GM19372 (cell line): Measurements from ENCODE around the gene GPR152.
"Not testable (repeated sequence)": the region's sequence is repeated elsewhere in the genome, so short reads cannot be mapped to it uniquely, and the experiment has no call there.

ENCODE experiments used
- ATAC-seq: cut with Tn5 transposase; IDR thresholded peaks from one replicate; pipeline ENCODE4 v1.9.1; 2021; ENCODE audit warnings: mild to moderate bottlenecking, low read depth, moderate library complexity; ENCODE audit not compliant: unreplicated experiment

The GPR152 gene

GRCh38 chr11:67489885-67490726, 37.6 kb upstream of the GPR152 start:
- ATAC-seq = no peak

DNA sequence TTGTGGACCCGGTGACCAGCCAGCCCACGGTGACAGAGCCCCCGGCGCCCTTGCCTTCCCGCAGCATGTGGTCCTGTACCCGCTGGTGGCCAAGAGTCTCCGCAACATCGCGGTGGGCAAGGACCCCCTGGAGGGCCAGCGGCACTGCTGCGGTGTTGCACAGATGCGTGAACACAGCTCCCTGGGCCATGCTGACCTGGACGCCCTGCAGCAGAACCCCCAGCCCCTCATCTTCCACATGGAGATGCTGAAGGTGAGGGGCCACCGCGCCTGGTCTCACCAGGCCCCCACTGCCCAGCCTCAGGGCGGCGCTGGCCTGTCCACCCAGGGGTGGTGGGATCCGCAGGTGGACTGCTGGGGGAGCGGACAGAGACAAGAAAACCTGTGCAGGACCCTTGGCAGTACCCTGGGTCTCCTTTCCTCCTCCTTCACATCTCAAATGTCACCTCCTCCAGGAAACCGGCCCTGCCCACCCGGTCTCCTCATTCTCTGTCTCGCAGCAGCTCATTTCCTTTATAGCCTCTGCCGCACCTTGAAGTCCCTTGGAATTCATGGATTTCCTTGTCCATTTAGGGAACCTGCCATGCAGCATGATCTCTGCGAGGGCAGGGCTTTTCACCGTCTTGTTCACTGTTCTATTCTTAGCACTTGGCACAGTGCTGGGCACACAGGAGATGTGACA, 36.8 kb upstream of the GPR152 start:
- no peak for ATAC-seq

GRCh38 chr11:67486481-67487195, 34.1 kb upstream of the GPR152 start:
- no peak for ATAC-seq

- not testable (repeated sequence) for ATAC-seq
Observed at GRCh38 chr11:67485873-67486361, 33.4 kb upstream of the GPR152 start.

GRCh38 chr11:67484847-67485311, 32.4 kb upstream of the GPR152 start:
- ATAC-seq = no peak

DNA sequence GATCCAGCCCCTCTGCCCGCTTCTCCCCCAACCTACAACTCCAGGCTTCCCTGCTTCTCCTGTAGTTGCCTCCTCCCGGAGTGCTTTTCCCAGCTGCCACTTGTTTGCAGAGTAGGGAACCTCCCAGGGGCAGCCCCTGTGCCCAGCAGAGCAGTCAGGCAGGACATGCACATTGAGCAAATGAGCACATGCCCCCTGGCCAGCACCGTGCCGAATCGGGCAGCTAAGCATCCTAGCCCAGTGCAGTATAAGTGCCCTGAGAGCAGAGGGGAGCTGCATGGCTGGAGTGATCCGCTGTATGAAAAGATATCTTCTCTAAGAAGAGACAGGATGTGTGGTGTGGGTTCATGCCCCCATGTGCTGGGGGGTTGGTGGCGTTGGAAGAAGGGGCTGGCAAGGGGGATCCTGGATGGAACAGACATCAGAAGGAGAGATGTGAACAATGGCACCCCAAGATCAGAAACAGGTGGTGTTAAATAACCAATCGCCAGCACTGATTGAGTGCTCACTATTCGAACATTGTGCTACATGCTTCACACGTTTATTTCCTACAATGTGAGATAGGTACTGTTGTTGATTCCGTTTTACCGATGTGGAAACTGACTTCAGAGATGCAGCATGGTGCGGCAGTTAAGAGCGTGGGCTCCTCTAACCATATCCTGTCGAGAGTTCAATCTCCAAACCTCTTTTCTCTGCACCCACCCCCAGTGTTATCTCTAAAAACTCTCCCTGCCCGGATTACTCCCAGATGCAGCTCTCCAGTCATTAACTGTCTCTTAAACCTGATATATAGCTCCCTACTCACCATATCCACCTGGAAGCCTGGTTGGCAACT, 31.5 kb upstream of the GPR152 start:
- no peak for ATAC-seq

- peak; percentile 65 for ATAC-seq
Observed at GRCh38 chr11:67482827-67483798, 30.6 kb upstream of the GPR152 start, which contains the start of gene AIP. AIP (plus strand) TSS chr11:67483026; CDS start chr11:67483159, 133 bp downstream.

DNA sequence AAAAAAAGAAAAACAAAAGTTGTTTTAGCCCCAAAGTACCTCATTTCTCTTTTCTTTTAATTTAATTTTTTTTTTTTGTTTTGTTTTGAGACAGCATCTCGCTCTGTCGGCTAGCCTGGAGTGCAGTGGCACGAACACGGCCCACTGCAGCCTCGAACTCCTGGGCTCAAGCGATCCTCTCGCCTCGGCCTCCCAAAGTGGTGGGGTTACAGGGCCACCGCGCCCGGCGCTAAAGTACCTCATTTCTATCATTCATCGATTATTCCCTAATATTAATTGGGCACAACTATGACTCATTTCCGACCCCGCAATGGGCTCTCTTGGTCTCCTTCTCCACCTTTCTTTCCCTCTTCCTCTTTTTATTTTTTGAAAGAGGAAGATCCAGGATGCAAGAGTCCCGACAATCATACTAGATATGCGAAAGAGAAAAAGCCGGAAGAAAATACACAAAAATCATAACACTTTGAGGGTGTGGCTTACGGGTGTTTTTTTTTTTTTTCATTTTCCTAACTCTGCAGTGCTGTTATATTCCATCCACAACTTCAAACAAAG, 29.8 kb upstream of the GPR152 start:
- no peak for ATAC-seq

DNA sequence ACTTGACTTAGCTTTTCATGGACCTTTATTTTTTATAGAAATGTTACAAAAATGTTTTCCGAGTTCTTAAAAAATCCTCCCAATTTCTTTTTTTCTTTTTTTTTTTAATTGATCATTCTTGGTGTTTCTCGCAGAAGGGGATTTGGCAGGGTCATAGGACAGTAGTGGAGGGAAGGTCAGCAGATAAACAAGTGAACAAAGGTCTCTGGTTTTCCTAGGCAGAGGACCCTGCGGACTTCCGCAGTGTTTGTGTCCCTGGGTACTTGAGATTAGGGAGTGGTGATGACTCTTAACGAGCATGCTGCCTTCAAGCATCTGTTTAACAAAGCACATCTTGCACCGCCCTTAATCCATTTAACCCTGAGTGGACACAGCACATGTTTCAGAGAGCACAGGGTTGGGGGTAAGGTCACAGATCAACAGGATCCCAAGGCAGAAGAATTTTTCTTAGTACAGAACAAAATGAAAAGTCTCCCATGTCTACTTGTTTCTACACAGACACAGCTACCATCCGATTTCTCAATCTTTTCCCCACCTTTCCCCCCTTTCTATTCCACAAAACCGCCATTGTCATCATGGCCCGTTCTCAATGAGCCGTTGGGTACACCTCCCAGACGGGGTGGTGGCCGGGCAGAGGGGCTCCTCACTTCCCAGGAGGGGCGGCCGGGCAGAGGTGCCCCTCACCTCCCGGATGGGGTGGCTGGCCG, 25.0 kb upstream of the GPR152 start:
- not testable (repeated sequence) for ATAC-seq

- not testable (repeated sequence) for ATAC-seq
Observed at GRCh38 chr11:67476692-67477091, 24.2 kb upstream of the GPR152 start.

DNA sequence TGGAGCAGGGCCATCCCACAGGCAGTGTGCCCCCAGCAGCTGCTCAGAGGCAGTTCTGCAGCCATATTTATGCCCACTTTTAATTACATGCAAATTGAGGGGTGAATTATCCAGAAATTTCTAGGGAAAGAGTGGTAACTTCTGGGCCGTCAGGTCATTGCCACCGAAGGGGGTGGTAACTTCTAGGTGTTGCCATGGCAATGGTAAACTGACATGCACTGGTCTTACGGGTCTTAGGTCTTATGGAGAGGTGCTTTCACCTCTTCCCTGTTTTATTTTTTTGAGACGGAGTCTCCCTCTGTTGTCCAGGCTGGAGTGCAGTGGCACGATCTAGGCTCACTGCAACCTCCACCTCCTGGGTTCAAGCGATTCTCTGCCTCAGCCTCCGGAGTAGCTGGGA, 20.4 kb upstream of the GPR152 start:
- no peak for ATAC-seq

DNA sequence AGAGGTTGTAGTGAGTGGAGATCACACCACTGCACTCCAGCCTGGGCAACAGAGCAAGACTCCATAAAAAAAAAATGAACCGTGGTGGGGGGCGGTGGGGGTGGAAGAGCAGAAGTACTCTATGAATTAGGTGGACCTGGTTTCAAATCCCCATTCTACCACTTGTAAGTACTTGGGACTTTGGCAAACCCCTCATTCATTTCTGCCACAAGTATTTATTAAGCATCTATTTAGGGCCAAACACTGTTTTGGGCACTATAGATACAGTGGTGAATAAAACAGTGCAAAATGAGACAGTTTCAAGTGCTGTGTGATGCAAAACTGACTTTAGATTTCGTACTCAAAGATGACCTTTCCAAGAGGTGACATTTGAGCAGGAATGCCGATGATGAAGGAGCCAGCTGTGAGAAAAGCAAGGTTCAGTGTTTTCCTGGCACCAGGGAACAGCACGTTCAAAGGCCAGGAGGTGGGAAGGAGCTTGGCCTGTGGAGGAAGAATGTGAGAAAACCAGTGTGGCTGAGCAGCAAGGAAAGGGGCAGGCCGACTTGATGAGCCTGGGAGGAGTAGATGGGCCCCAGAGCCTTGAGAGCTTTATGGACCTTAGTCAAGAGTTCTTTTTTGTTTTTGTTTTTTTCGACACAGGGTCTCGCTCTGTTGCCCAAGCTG, 17.9 kb upstream of the GPR152 start:
- no peak for ATAC-seq

DNA sequence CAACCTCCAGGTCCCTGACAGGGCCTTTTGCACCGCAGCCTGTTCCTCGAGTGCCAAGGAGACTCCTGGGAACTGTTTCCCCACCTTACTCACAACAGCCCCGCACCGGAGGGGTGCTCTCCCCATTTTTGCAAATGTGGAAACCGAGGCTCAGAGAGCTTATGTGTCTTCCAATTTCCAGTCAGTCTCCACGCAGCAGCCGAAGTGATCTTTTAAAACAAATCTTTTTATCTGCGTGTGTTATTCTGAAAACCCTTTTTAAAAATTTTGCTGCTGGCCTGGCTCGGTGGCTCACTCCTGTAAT, 16.9 kb upstream of the GPR152 start:
- ATAC-seq = no peak

GRCh38 chr11:67468759-67469507, 16.4 kb upstream of the GPR152 start, which contains the start of gene TMEM134:
TMEM134 (minus strand) TSS chr11:67469251; CDS start chr11:67469192, 59 bp downstream.
- peak; percentile 63 for ATAC-seq

GRCh38 chr11:67468456-67468758, 15.9 kb upstream of the GPR152 start:
- ATAC-seq = no peak

DNA sequence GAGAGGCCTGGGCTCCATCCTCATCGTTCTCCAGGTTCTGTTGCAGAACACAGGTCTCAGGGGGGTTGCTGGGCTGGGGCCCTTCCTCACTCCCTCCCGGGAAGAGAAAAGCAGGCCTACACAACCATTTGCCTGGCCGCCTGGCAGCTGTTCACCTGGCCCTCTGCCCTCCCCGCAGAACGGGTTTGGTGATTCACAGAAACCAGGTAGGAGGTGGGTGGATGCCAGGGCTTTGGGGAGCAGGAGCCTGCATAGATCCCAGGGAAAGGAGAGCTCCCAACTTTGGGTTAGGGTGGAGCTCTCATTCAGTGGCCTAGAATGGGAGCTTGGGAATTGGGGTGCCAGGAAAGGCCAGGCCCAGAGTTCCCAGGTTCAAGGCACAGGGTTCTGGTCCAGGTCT, 15.5 kb upstream of the GPR152 start:
- no peak for ATAC-seq
